ENCODE results near the gene DNAJB4.

The DNAJB4 gene

DNA sequence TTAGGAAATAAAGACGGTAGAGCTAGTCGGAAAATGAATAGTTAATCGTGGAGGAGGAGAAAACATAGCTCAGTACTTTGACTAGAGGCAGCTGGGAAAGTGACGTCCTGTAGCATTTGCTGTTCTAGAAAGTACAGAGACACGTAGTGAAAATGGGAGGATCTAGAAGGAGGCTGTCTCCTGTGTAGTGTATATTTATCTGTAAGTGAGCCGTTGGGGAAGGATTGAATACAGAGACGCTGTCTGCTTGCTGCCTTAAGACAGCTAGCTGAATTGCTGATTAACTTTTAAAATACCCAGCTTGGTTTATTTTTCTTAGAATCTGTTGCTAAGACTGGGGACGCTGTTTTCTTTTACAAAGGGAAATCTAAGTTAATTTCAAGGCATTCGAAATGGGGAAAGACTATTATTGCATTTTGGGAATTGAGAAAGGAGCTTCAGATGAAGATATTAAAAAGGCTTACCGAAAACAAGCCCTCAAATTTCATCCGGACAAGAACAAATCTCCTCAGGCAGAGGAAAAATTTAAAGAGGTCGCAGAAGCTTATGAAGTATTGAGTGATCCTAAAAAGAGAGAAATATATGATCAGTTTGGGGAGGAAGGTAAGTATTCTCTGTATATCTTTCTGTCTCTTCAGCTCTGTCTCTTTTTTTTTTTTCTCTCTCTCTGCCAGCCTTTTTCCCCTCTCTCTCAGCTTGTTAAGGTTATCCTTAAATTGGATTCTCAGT is at the start of gene DNAJB4:
Gene DNAJB4, plus strand, starts transcription at position 221 of the 729 bp plus-strand sequence. Its CDS starts 172 bp downstream, at position 393.
- no peaks in the 10 kb centered on the region for H3K36me3 ChIP-seq
- H3K27me3 ChIP-seq, result no peaks in the 10 kb centered on the region
- no peak for TF ChIP-seq CTCF (IDR thresholded peaks at IDR 0.05)
- H3K4me3 ChIP-seq (ENCODE audit: low read depth in 1 of 2, low read length in 1 of 2), result peak within 1 kb of the TSS; percentile 51 to 55
- H3K27ac ChIP-seq, result peak within 1 kb of the TSS; percentile 74
- H3K4me1 ChIP-seq (ENCODE audit: control insufficient read depth in 1 of 2, insufficient read depth in 1 of 2, low read depth in 1 of 2, low read length in 1 of 2), result peaks cover 20 to 33% of the 10 kb centered on the region in 2 experiments
- no peaks in the 10 kb centered on the region for H3K9me3 ChIP-seq

DNA sequence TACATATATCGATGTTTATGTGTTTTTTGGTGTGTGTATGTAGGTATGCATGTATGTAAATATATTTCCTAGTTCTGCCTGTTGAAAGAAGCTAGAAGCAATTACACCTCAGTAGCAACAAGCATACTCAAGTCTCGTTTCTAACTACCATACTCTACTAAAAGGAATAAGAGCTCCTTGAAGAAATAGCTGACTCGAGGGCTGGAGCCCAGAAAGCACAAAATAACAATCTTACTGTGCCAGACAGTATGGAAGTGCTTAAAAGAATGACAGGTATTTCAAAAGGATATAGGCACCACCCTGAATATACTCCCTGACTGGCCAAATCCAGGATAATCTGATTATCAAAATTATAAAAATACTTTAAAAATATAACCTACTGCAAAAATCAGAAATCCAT is 49.0 kb upstream of the DNAJB4 start:
- Histone ChIP-seq H3K27me3 (no peaks in the 10 kb centered on the region), H3K9me3 (no peaks in the 10 kb centered on the region), H3K36me3 (peaks cover 96% of the 10 kb centered on the region), H3K4me3 (ENCODE audit: low read depth in 1 of 2, low read length in 1 of 2) (no peak overlapping the region), H3K27ac (no peak overlapping the region), H3K4me1 (ENCODE audit: control insufficient read depth in 1 of 2, insufficient read depth in 1 of 2, low read depth in 1 of 2, low read length in 1 of 2) (no peaks in the 10 kb centered on the region)
- no peak for TF ChIP-seq CTCF (IDR thresholded peaks at IDR 0.05)

DNA sequence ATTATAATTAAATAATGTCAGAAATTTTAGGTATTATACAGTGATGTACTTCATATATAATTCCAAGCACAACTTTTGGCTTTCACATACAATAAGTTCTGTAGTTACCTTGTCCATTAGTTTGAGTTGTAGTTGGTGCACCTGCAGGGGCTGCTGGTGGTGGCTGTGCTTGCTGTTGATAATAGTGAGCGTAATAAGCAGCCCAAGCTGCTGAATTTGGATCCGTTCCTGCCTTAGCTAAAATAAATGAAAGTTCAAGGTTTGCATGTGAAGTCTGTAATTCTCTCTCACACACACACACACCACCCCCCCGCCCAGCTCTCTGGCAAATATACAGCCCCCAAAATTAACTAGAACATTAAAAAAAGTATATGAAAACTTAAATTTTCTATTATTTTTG is 48.3 kb upstream of the DNAJB4 start:
- TF ChIP-seq CTCF (IDR thresholded peaks at IDR 0.05), result no peak
- H3K4me3 ChIP-seq (ENCODE audit: low read depth in 1 of 2, low read length in 1 of 2), result no peak overlapping the region
- H3K36me3 ChIP-seq, result peaks cover 96% of the 10 kb centered on the region
- H3K27ac ChIP-seq, result no peak overlapping the region
- no peaks in the 10 kb centered on the region for H3K27me3 ChIP-seq
- no peaks in the 10 kb centered on the region for H3K4me1 ChIP-seq (ENCODE audit: control insufficient read depth in 1 of 2, insufficient read depth in 1 of 2, low read depth in 1 of 2, low read length in 1 of 2)
- H3K9me3 ChIP-seq, result no peaks in the 10 kb centered on the region

- Histone ChIP-seq H3K36me3 (peaks cover 98% of the 10 kb centered on the region), H3K27me3 (no peaks in the 10 kb centered on the region), H3K27ac (no peak overlapping the region), H3K4me3 (ENCODE audit: low read depth in 1 of 2, low read length in 1 of 2) (no peak overlapping the region), H3K4me1 (ENCODE audit: control insufficient read depth in 1 of 2, insufficient read depth in 1 of 2, low read depth in 1 of 2, low read length in 1 of 2) (no peaks in the 10 kb centered on the region), H3K9me3 (no peaks in the 10 kb centered on the region)
- TF ChIP-seq CTCF (IDR thresholded peaks at IDR 0.05), result no peak
These were observed 46.3 kb upstream of the DNAJB4 start for GRCh38 chr1:77958391-77958790.

GRCh38 chr1:77958850-77959249 is 45.9 kb upstream of the DNAJB4 start:
- no peak overlapping the region for H3K4me3 ChIP-seq (ENCODE audit: low read depth in 1 of 2, low read length in 1 of 2)
- H3K36me3 ChIP-seq, result peaks cover 98% of the 10 kb centered on the region
- no peaks in the 10 kb centered on the region for H3K9me3 ChIP-seq
- H3K4me1 ChIP-seq (ENCODE audit: control insufficient read depth in 1 of 2, insufficient read depth in 1 of 2, low read depth in 1 of 2, low read length in 1 of 2), result no peaks in the 10 kb centered on the region
- H3K27me3 ChIP-seq, result no peaks in the 10 kb centered on the region
- no peak overlapping the region for H3K27ac ChIP-seq
- TF ChIP-seq CTCF (IDR thresholded peaks at IDR 0.05), result no peak

Data from neutrophil (primary cell).